Fibroblast of mammary gland (primary cell): ENCODE results near the gene ATP2A3.

Experiments used
- DNase-seq: peaks from one replicate; pipeline ENCODE4 v3.0.0-alpha.2; 2010; ENCODE audit warnings: low read depth
- H3K4me3 ChIP-seq: 2 replicates; pipeline ENCODE4 v1.5.1; 2011; ENCODE audit warnings: low read depth, mild to moderate bottlenecking, low read length, moderate library complexity; ENCODE audit not compliant: control insufficient read depth
- TF ChIP-seq, protein P1 (sequence below): conservative IDR thresholded peaks from 2 replicates; pipeline ENCODE4 v1.5.1; 2011; ENCODE audit warnings: low read depth, low read length, inconsistent platforms; ENCODE audit not compliant: control insufficient read depth, insufficient read depth

ATP2A3 gene

GRCh38 chr17:3893003-3893719 is 71.1 kb downstream of the ATP2A3 start, which contains the start of gene CAMKK1:
Gene CAMKK1, minus strand, starts transcription at chr17:3893053. Its CDS starts 7,366 bp downstream, at chr17:3885687.
- peak; percentile 66 for DNase-seq
- TF ChIP-seq, protein P1, sequence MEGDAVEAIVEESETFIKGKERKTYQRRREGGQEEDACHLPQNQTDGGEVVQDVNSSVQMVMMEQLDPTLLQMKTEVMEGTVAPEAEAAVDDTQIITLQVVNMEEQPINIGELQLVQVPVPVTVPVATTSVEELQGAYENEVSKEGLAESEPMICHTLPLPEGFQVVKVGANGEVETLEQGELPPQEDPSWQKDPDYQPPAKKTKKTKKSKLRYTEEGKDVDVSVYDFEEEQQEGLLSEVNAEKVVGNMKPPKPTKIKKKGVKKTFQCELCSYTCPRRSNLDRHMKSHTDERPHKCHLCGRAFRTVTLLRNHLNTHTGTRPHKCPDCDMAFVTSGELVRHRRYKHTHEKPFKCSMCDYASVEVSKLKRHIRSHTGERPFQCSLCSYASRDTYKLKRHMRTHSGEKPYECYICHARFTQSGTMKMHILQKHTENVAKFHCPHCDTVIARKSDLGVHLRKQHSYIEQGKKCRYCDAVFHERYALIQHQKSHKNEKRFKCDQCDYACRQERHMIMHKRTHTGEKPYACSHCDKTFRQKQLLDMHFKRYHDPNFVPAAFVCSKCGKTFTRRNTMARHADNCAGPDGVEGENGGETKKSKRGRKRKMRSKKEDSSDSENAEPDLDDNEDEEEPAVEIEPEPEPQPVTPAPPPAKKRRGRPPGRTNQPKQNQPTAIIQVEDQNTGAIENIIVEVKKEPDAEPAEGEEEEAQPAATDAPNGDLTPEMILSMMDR: no peak
- H3K4me3 ChIP-seq: peak within 1 kb of the TSS; percentile 50

DNA sequence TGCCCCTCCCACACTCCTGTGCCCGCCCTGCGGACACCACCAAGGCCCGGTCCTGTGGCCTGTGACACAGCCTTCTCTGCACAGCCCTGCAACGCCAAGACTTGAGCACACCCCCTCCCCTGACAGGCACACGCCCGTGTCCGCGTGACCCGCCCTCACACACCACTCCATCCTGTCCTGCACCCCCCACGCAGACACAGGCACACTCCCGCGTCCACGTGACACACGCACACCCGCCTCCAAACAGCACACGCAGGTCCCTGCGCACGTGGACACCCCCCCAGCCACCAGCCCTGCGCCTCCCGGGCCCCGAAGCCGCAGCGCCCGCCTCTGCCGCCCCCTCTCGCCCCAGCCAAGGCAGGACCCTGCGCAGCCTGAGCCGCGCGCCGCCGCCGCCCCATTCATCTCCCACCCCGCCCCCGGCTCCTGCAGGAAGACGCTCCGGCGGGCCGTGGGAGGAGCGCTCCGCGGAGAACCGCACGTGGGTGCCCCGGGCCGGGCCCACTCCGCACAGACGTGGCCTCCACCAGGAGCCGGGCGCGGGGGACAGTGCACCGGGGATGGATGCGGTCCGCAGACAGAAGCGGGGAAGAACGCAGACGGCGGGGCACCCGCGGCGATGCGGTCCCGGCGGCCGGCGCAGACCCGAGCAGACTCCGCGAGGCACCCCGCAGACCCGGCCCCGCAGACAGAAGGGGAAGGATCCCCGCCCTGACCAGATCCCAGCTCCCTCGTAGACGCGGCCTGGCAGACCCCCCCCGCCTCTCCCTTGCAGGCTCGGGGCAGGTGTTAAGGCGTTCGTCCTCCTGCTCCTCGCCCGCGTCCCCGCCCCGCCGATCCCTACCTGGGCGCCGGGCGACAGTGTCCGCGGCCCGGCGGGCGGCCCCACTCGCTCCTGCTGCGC is 71.9 kb downstream of the ATP2A3 start:
- DNase-seq: peak; percentile 80
- H3K4me3 ChIP-seq: peak overlapping the region; percentile 50
- TF ChIP-seq, protein P1: no peak

DNA sequence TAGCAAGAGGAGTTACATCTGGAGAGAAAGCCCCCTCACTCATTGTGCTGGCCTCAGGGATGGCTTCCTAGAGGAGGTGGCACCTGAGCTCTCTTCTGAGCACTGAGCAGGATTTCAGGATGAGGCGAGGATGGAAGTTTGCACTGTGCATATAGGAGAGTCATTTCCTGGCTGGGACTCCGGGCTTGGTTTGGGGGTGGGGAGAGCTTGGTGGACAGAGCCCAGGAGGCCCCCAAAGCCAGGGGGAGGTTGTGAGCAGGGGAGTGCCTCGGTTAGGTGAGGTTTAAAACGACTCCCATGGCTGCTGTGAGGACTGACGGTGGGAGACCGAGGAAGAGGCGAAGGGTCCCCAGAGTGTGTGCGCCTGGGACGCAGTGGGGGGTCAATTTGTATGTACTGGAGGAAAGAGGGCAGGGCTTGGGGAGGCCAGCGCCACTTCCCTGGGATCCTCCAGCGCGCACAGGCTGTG is 72.6 kb downstream of the ATP2A3 start:
- TF ChIP-seq, protein P1: no peak
- peak overlapping the region; percentile 50 for H3K4me3 ChIP-seq
- DNase-seq: peak; percentile 23

- no peak for DNase-seq
- TF ChIP-seq, protein P1: no peak
- H3K4me3 ChIP-seq: no peak overlapping the region
Measured at GRCh38 chr17:3890878-3891219, 73.4 kb downstream of the ATP2A3 start.

- TF ChIP-seq, protein P1: no peak
- no peak overlapping the region for H3K4me3 ChIP-seq
- peak; percentile 96 for DNase-seq
Measured at GRCh38 chr17:3890082-3890877, 74.0 kb downstream of the ATP2A3 start.

DNA sequence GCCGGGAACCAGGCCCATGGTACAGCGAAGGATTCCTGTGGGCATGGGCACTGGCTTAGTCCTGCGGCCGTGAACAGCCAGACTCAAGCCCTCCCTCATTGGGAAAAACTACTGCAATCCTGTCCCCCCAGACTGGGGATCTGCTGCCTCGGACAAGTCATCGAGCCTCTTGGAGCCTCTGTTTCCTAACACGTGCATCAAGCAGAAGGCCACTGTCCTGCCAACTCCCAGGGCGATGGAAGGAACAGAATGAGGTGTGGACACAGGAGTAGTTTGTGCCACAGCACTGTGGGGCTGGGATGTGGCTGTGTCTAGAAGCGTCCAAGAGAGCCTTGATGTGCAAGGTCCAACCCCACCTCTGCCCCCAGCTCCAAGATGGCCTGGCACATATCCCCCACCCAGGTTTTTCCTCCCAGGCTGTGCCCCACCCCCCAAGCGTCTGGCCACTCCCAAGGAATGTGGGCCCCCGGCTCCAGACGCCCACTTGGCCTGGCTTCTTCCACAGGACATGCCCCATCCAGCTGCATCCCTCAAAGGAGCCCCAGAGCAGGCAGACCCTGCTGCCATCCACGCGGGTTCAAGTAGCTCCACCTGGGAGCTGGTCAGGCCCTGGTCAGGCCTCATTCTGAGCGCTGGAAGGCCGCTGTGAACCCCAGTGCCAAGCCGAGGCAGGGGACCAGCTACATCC is 74.8 kb downstream of the ATP2A3 start:
- no peak for DNase-seq
- no peak overlapping the region for H3K4me3 ChIP-seq
- TF ChIP-seq, protein P1: no peak
